SK-N-SH (cell line): ENCODE data around the gene ASPSCR1.

ENCODE experiments used
- MAX ChIP-seq: IDR thresholded peaks from 2 replicates; pipeline ENCODE4 v1.4.0; 2012; ENCODE audit warnings: low read depth
- TAF1 ChIP-seq: IDR thresholded peaks from 2 replicates; pipeline ENCODE4 v1.6.1; 2012; ENCODE audit warnings: low read depth, mild to moderate bottlenecking, low read length, moderate library complexity, borderline replicate concordance
- TF ChIP-seq, protein P1 (sequence below): fragments of 200-600 bp; sonication (generic); IDR thresholded peaks from 2 replicates; pipeline ENCODE4 v1.6.1; 2017; ENCODE audit warnings: antibody characterized with exemption, mild to moderate bottlenecking, moderate library complexity

DNA sequence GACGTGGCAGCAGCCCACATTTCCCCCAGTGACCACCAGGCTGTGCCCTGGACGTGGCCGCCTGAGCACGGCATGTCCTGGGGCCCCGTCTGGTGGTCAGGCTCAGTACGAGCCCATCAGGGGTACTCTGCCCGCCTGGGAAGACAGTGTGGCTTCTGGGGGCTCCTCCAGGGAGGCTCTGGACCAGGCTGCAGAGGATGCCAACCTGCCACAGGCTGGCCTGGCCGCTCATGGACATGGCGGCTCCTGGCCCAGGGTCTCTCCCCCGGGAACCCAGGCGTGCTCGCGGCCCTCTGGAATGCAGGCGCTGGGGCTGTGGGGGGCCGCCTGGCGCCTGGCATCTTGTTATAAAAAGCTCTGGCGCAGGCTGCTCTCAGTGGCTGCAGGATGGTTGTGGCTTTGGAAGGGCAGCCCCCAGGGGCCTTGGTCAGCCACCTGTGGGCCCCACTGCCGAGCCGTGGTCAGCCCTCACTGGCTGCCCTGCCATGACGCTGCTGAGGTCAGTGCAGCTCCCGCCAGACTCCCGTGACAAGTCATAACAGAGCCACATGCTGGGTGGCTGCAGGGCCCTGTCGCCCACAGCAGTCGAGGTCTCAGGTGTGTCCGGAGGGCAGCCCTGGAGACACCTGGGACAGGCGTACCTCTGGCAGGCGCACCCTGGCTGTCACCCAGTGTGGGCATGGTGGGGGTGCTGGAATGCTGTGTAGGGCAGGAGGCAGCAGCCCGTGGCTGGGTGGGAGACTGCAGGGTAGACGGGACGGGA lies 30.2 kb downstream of the ASPSCR1 start:
- TF ChIP-seq TAF1 (no peak), MAX (no peak)
- TF ChIP-seq, protein P1, sequence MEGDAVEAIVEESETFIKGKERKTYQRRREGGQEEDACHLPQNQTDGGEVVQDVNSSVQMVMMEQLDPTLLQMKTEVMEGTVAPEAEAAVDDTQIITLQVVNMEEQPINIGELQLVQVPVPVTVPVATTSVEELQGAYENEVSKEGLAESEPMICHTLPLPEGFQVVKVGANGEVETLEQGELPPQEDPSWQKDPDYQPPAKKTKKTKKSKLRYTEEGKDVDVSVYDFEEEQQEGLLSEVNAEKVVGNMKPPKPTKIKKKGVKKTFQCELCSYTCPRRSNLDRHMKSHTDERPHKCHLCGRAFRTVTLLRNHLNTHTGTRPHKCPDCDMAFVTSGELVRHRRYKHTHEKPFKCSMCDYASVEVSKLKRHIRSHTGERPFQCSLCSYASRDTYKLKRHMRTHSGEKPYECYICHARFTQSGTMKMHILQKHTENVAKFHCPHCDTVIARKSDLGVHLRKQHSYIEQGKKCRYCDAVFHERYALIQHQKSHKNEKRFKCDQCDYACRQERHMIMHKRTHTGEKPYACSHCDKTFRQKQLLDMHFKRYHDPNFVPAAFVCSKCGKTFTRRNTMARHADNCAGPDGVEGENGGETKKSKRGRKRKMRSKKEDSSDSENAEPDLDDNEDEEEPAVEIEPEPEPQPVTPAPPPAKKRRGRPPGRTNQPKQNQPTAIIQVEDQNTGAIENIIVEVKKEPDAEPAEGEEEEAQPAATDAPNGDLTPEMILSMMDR = peak; percentile 23; the same call in 1 of the 2 replicates
